GM12878 (cell line): ENCODE data around the gene EPHB1. TPM values are rescaled to one million over a fixed set of nuclear protein-coding genes. Genes with fewer than 3 reads are reported as not detected.

Experiments used
- ATAC-seq: fragments of 200-7000 bp; cut with Tn5 transposase; 3 replicates; pipeline ENCODE4 v1.9.1; 2020; ENCODE audit warnings: mild to moderate bottlenecking, moderate library complexity
- BruUV-seq: library from RNA; stranded (reverse); fragments of 400-500 nt; replicated peaks from 2 replicates; lab custom pipeline; 2021; lab: Mats Ljungman, UMichigan
- CTCF ChIA-PET: fragments of 300-600 bp; sonication (Branson Sonifier 250); formaldehyde crosslinking; extraction: SDS; loops from one replicate; lab custom pipeline; 2021; ENCODE audit warnings: inconsistent platforms; lab: Yijun Ruan, JAX
- POLR2A ChIA-PET: fragments of 350-600 bp; formaldehyde crosslinking; extraction: SDS; loops from one replicate; lab custom pipeline; 2021; ENCODE audit warnings: inconsistent platforms; lab: Charles Lee
- RAD21 ChIA-PET: fragments of 300-600 bp; sonication (Branson Sonifier 250); formaldehyde crosslinking; loops from one replicate; lab custom pipeline; 2023; ENCODE audit warnings: antibody characterized with exemption; ENCODE audit not compliant: unreplicated experiment; lab: Charles Lee
- SMC1A ChIA-PET: fragments of 300-600 bp; sonication (Branson Sonifier 250); formaldehyde crosslinking; loops from one replicate; lab custom pipeline; 2023; ENCODE audit not compliant: unreplicated experiment, uncharacterized antibody; lab: Charles Lee
- DNase-seq: peaks from one replicate; pipeline ENCODE4 v3.0.0-alpha.2; 2011; ENCODE audit warnings: low read depth, low spot score
- FAIRE-seq: peaks from 3 replicates; lab custom pipeline; 2011; peaks lifted over from hg19 to GRCh38; lab: Jason Lieb, UNC
- H2AFZ ChIP-seq: 2 replicates; pipeline ENCODE4 v1.6.0; 2011; ENCODE audit warnings: low read depth, low read length, control low read depth; ENCODE audit not compliant: control insufficient read depth
- H3K27ac ChIP-seq: 2 replicates; pipeline ENCODE4 v1.5.1; 2011; ENCODE audit warnings: control low read depth; ENCODE audit not compliant: control insufficient read depth, insufficient read depth
- H3K27me3 ChIP-seq, 2 experiments: replicated peaks in 1 of 2; 2 replicates each; pipeline versions ENCODE4 v1.6.0 to v1.6.1; 2011; ENCODE audit warnings: low read length in 1 of 2; ENCODE audit not compliant: control insufficient read depth in 2 of 2, insufficient read depth in 2 of 2
- H3K36me3 ChIP-seq, 2 experiments: 2 replicates each; pipeline ENCODE4 v1.5.1; 2011; ENCODE audit warnings: low read length in 1 of 2; ENCODE audit not compliant: control insufficient read depth in 2 of 2, insufficient read depth in 2 of 2
- H3K4me1 ChIP-seq: 2 replicates; pipeline ENCODE4 v1.6.1; 2011; ENCODE audit warnings: mild to moderate bottlenecking, low read length, moderate library complexity, mixed read lengths; ENCODE audit not compliant: control insufficient read depth, insufficient read depth
- H3K4me2 ChIP-seq: 2 replicates; pipeline ENCODE4 v1.6.0; 2011; ENCODE audit warnings: control low read depth; ENCODE audit not compliant: control insufficient read depth, insufficient read depth
- H3K4me3 ChIP-seq: fragments of 200-600 bp; sonication (generic); 2 replicates; pipeline ENCODE4 v1.5.1; 2016
- H3K79me2 ChIP-seq: 2 replicates; pipeline ENCODE4 v1.6.0; 2011; ENCODE audit warnings: low read length; ENCODE audit not compliant: control insufficient read depth, insufficient read depth
- H3K9ac ChIP-seq: 2 replicates; pipeline ENCODE4 v1.8.0; 2011; ENCODE audit warnings: low read length, control low read depth, mixed read lengths; ENCODE audit not compliant: control insufficient read depth, insufficient read depth
- H3K9me3 ChIP-seq: replicated peaks from 3 replicates; pipeline ENCODE4 v1.5.1; 2011; ENCODE audit warnings: mild to moderate bottlenecking, low read length; ENCODE audit not compliant: control insufficient read depth, insufficient read depth
- H4K20me1 ChIP-seq: 2 replicates; pipeline ENCODE4 v1.6.0; 2011; ENCODE audit not compliant: control insufficient read depth, insufficient read depth
- CBFB ChIP-seq: IDR thresholded peaks from 2 replicates; pipeline ENCODE4 v1.6.1; 2016; ENCODE audit warnings: antibody characterized with exemption, low read depth
- CHD4 ChIP-seq: fragments of 200-600 bp; sonication (generic); IDR thresholded peaks from 2 replicates; pipeline ENCODE4 v1.6.1; 2016; ENCODE audit warnings: mild to moderate bottlenecking
- ETV6 ChIP-seq, 2 experiments: fragments of 450-650 bp in 1 of 2; IDR thresholded peaks in 1 of 2; conservative IDR thresholded peaks in 1 of 2; 2 replicates each; pipeline ENCODE4 v1.6.1; 2014; ENCODE audit warnings: antibody characterized with exemption in 1 of 2, borderline replicate concordance in 1 of 2, low read depth in 1 of 2, mild to moderate bottlenecking in 1 of 2, moderate library complexity in 1 of 2
- FOXM1 ChIP-seq: IDR thresholded peaks from 2 replicates; pipeline ENCODE4 v1.6.1; 2012; ENCODE audit warnings: low read depth, mild to moderate bottlenecking, inconsistent platforms, low read length, moderate library complexity
- NFIC ChIP-seq: IDR thresholded peaks from 2 replicates; pipeline ENCODE4 v1.6.1; 2012; ENCODE audit warnings: low read depth, mild to moderate bottlenecking, inconsistent platforms, low read length, moderate library complexity
- NFXL1 ChIP-seq: fragments of 450-650 bp; IDR thresholded peaks from 2 replicates; pipeline ENCODE4 v1.6.1; 2017; ENCODE audit warnings: antibody characterized with exemption, mild to moderate bottlenecking, borderline replicate concordance
- NFYB ChIP-seq: IDR thresholded peaks from 2 replicates; pipeline ENCODE4 v1.6.1; 2011; ENCODE audit warnings: low read depth, mild to moderate bottlenecking, low read length, improper control_type of control experiment, moderate library complexity; ENCODE audit not compliant: insufficient read depth
- SIX5 ChIP-seq: IDR thresholded peaks from 2 replicates; pipeline ENCODE4 v1.6.1; 2011; ENCODE audit warnings: mild to moderate bottlenecking, low read depth, low read length, moderate library complexity; ENCODE audit not compliant: severe bottlenecking
- SMC3 ChIP-seq: IDR thresholded peaks from 2 replicates; pipeline ENCODE4 v1.6.1; 2011; ENCODE audit warnings: low read length, improper control_type of control experiment, borderline replicate concordance
- SP1 ChIP-seq: IDR thresholded peaks from one replicate; pipeline ENCODE4 v1.6.1; 2011; ENCODE audit warnings: low read depth, low read length
- SRF ChIP-seq, 2 experiments: IDR thresholded peaks; 2 replicates each; pipeline ENCODE4 v1.6.1; 2011; ENCODE audit warnings: low read depth in 2 of 2, low read length in 2 of 2, mild to moderate bottlenecking in 1 of 2, moderate library complexity in 1 of 2
- STAT3 ChIP-seq: IDR thresholded peaks from 2 replicates; pipeline ENCODE4 v1.6.1; 2011; ENCODE audit warnings: low read depth, low read length, improper control_type of control experiment
- SUPT20H ChIP-seq: IDR thresholded peaks from 2 replicates; pipeline ENCODE4 v1.6.1; 2011; ENCODE audit warnings: low read depth, mild to moderate bottlenecking, low read length, moderate library complexity, borderline replicate concordance; ENCODE audit not compliant: control insufficient read depth
- TBL1XR1 ChIP-seq: IDR thresholded peaks from 2 replicates; pipeline ENCODE4 v1.6.1; 2012; ENCODE audit warnings: low read depth, low read length, improper control_type of control experiment
- USF1 ChIP-seq: IDR thresholded peaks from 2 replicates; pipeline ENCODE4 v1.6.1; 2011; ENCODE audit warnings: borderline replicate concordance, low read depth, mild to moderate bottlenecking, moderate library complexity, mixed read lengths, low read length; ENCODE audit not compliant: insufficient read depth; ENCODE audit errors: extremely low read length
- ZNF622 ChIP-seq: fragments of 450-650 bp; IDR thresholded peaks from 2 replicates; pipeline ENCODE4 v1.6.1; 2017; ENCODE audit warnings: mild to moderate bottlenecking, inconsistent platforms
- ZSCAN29 ChIP-seq: fragments of 450-650 bp; IDR thresholded peaks from 2 replicates; pipeline ENCODE4 v1.6.1; 2017; ENCODE audit warnings: mild to moderate bottlenecking, moderate library complexity
- WGBS: methylation state at CpG from one replicate; pipeline ENCODE4 v1.1.6; 2016; ENCODE audit warnings: low lambda C conversion rate; ENCODE audit not compliant: insufficient replicate concordance, insufficient coverage; ENCODE audit errors: missing lambda C conversion rate; 5-methylcytosine and 5-hydroxymethylcytosine counted together
- in situ Hi-C: fragments of 300-500 bp; cut with MboI; formaldehyde crosslinking; loops from 9 replicates; pipeline ENCODE4 v1.14.3; 2018; ENCODE audit warnings: mixed read lengths
- intact Hi-C: fragments of 100-400 bp; cut with micrococcal nuclease; formaldehyde crosslinking; loops from one replicate; pipeline ENCODE4 v1.14.2; 2022; ENCODE audit not compliant: unreplicated experiment
- polyA plus RNA-seq, 11 experiments: library from polyadenylated mRNA; depleted of rRNA in 4 of 11; unstranded in 6 of 11; stranded (reverse) in 5 of 11; fragments of >200 nt; fragmentation: Nextera tagmentation in 4 of 11; fragmentation: Illumina TruSeq in 1 of 11; extraction: Ambion mirVana in 4 of 11; extraction: Trizol in 1 of 11; gene quantifications; 1 replicate in 1 of 11; 2 replicates in 10 of 11; pipeline versions ENCODE4 v1.2.1 to v1.2.3, GENCODE V29; 2011 to 2016; ENCODE audit warnings: inconsistent platforms in 2 of 11, missing spikeins in 2 of 11, low read depth in 1 of 11
- total RNA-seq, 4 experiments: library from RNA; depleted of rRNA in 3 of 4; stranded (reverse); fragments of >200 nt in 3 of 4; fragmentation: Illumina TruSeq in 1 of 4; extraction: Trizol in 1 of 4; gene quantifications; 2 replicates each; pipeline versions ENCODE4 v1.2.1 to v1.2.3, GENCODE V29; 2013 to 2021
- TF ChIP-seq, protein P1 (sequence below): fragments of 450-650 bp; IDR thresholded peaks from 2 replicates; pipeline ENCODE4 v1.6.1; 2016; ENCODE audit warnings: mild to moderate bottlenecking

EPHB1 gene
- total and polyA plus RNA-seq, 10 of the 15 experiments (the other 5 are each of a cell fraction or from before 2014, with no cell fraction given): 0.33 to 23.8 (median 1.2) TPM

GRCh38 chr3:134857776-134858362, 62.8 kb downstream of the EPHB1 start (continued):
- no peak for TF ChIP-seq NFYB
- TF ChIP-seq SIX5: no peak
- no peak for TF ChIP-seq NFIC
- no peak for TF ChIP-seq SUPT20H

DNA sequence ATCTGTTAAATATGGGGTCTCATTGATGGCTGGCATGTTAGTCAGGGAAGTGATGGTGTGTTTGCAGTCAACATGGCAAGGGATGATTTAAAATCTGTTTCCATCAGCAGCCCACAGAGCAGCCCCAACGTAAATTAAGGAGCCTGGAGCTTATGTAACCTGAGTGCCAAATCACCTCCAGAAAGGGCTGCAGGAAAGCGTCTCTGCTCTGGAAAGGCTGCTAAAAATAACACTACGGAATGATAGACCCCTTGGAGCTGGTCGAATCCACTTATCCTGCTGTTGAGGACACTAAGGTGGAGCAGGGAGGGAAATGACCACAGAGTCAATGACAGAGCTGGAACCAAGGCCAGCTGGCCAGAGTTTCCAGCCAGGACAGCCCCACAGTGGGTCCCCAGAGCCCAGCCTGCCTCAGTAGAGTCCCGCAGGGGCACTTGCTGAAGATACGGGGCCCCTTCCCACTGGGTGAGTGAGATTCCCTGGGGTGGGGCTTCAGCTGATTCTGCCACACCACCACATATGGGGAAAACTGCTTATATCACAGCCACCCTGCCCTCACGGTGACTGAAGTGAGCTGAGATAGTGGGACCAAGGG, 63.5 kb downstream of the EPHB1 start:
- Histone ChIP-seq H3K4me1 (peaks cover 21% of the 10 kb centered on the region), H3K4me3 (no peak overlapping the region), H3K79me2 (peaks cover 11% of the 10 kb centered on the region), H4K20me1 (no peaks in the 10 kb centered on the region), H3K9me3 (no peaks in the 10 kb centered on the region), H3K9ac (no peak overlapping the region), H3K27me3 (no peaks in the 10 kb centered on the region), H3K27ac (no peak overlapping the region), H3K36me3 (no peaks in the 10 kb centered on the region; a peak in 2 of 4 replicates), H3K4me2 (no peak overlapping the region), H2AFZ (no peak overlapping the region)
- in situ Hi-C loops (no loop called here), intact Hi-C loops (no loop called here)
- ChIA-PET POLR2A (interaction anchor here (1.1 kb wide), 1 partner anchor 11 kb away, joined by 3 read pairs; no protein-coding TSS in a partner anchor), CTCF (interaction anchor here (0.6 kb wide), 1 partner anchor 109 kb away, joined by 3 read pairs; no protein-coding TSS in a partner anchor), SMC1A (interaction anchor here (1.2 kb wide), 1 partner anchor 98 kb away, joined by 3 read pairs; no protein-coding TSS in a partner anchor), RAD21 (interaction anchor here (1.6 kb wide), 1 partner anchor 64 kb away, joined by 4 read pairs; the partner anchor contains the start of gene EPHB1)
- BruUV-seq: no TSS peak
- FAIRE-seq (no peak), ATAC-seq (no peak), DNase-seq (no peak)
- WGBS: 45% methylated on average over 7 of the region's 7 CpGs
- no peak for TF ChIP-seq STAT3
- no peak for TF ChIP-seq ETV6 (conservative IDR thresholded peaks at IDR 0.05 in 1 of 2, IDR thresholded peaks at IDR 0.05 in 1 of 2; ENCODE audit: borderline replicate concordance in 1 of 2, low read depth in 1 of 2)
- TF ChIP-seq NFIC: no peak
- no peak for TF ChIP-seq TBL1XR1
- TF ChIP-seq CHD4: no peak
- no peak for TF ChIP-seq FOXM1
- no peak for TF ChIP-seq SRF (IDR thresholded peaks at IDR 0.05; ENCODE audit: low read depth in 2 of 2, low read length in 2 of 2)
- TF ChIP-seq NFXL1: no peak
- no peak for TF ChIP-seq CBFB
- no peak for TF ChIP-seq SMC3
- TF ChIP-seq ZNF622: no peak
- no peak for TF ChIP-seq ZSCAN29
- TF ChIP-seq, protein P1, sequence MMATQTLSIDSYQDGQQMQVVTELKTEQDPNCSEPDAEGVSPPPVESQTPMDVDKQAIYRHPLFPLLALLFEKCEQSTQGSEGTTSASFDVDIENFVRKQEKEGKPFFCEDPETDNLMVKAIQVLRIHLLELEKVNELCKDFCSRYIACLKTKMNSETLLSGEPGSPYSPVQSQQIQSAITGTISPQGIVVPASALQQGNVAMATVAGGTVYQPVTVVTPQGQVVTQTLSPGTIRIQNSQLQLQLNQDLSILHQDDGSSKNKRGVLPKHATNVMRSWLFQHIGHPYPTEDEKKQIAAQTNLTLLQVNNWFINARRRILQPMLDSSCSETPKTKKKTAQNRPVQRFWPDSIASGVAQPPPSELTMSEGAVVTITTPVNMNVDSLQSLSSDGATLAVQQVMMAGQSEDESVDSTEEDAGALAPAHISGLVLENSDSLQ: no peak
- no peak for TF ChIP-seq SP1
- no peak for TF ChIP-seq USF1
